Bronchial epithelial cell (primary cell): ENCODE results near the gene NPDC1. TPM values are rescaled to one million over a fixed set of nuclear protein-coding genes. Genes with fewer than 3 reads are reported as not detected.

ENCODE experiments used
- DNase-seq: peaks from one replicate; pipeline ENCODE4 v3.0.0-alpha.2; 2010; ENCODE audit warnings: low read depth
- FAIRE-seq: peaks from 2 replicates; lab custom pipeline; 2011; peaks lifted over from hg19 to GRCh38; lab: Jason Lieb, UNC
- H3K27me3 ChIP-seq: 2 replicates; pipeline ENCODE4 v1.5.1; 2011; ENCODE audit warnings: low read length; ENCODE audit not compliant: control insufficient read depth, insufficient read depth
- H3K36me3 ChIP-seq: 2 replicates; pipeline ENCODE4 v1.5.1; 2011; ENCODE audit warnings: low read length; ENCODE audit not compliant: control insufficient read depth, insufficient read depth
- H3K4me3 ChIP-seq: 2 replicates; pipeline ENCODE4 v1.5.1; 2011; ENCODE audit warnings: mild to moderate bottlenecking, low read depth, low read length, control low read depth
- CTCF ChIP-seq: IDR thresholded peaks from 2 replicates; pipeline ENCODE4 v1.5.1; 2011; ENCODE audit warnings: mild to moderate bottlenecking, moderate library complexity, low read length, control low read depth, inconsistent platforms; ENCODE audit not compliant: insufficient read depth, severe bottlenecking
- total RNA-seq: library from RNA; depleted of rRNA; stranded (reverse); fragments of >200 nt; gene quantifications from 2 replicates; pipeline ENCODE4 v1.2.1, GENCODE V29; 2014

NPDC1 gene
- total RNA-seq, 1 donor from 2014 or later, result 5.5 TPM

GRCh38 chr9:137049544-137050449 lies 3.8 kb upstream of the NPDC1 start:
- peak; percentile 72 for TF ChIP-seq CTCF
- peak; percentile 95 for FAIRE-seq
- no peaks in the 10 kb centered on the region for H3K36me3 ChIP-seq
- peaks cover 7% of the 10 kb centered on the region for H3K27me3 ChIP-seq
- no peak overlapping the region for H3K4me3 ChIP-seq
- DNase-seq, result peak; percentile 23

GRCh38 chr9:137048655-137049543 lies 2.9 kb upstream of the NPDC1 start:
- peaks cover 7% of the 10 kb centered on the region for H3K27me3 ChIP-seq
- TF ChIP-seq CTCF, result no peak
- DNase-seq, result no peak
- H3K4me3 ChIP-seq, result no peak overlapping the region
- no peak for FAIRE-seq
- H3K36me3 ChIP-seq, result no peaks in the 10 kb centered on the region

DNA sequence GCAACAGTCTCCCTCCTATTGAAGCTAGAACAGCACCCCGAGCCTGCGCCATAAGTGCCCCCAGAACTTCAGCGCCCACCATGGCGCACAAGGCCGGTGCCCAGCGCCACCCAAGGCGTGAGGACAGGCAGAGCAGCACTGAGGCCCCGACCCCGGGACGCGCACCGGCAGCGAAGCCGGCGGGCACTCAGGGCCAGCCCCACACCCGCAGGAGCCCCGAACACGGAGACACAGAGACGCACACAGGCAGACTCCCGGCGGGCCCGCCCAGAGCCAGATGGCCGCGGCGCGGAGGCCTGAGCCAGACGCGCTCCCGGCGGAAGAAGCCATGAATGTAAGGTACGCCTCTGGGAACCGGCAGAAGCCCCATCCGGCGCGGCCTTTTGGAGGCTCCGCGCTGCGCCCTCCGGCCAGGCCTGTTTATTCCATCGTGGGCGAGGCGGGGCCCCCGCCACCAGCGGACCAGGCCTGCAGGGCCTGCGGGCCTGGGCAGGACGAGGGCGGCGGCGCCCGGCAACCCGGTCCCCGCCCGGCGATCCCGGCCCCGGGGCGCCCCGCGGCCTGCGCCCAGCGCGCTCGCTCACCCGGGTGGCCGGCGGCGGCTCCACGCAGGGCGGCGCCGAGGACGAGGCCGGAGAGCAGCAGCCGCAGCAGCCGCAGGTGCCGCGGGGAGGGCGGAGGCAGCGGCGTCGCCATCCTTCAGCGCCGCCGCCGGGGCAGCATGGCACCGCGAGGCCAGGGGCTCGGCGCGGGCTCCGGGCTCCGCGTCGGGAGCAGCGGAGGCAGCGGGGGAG lies 486 bp downstream of the NPDC1 start:
- Histone ChIP-seq H3K36me3 (peaks cover 3% of the 10 kb centered on the region), H3K4me3 (peak overlapping the region; percentile 63), H3K27me3 (peaks cover 4% of the 10 kb centered on the region)
- no peak for FAIRE-seq
- no peak for DNase-seq
- TF ChIP-seq CTCF, result no peak

DNA sequence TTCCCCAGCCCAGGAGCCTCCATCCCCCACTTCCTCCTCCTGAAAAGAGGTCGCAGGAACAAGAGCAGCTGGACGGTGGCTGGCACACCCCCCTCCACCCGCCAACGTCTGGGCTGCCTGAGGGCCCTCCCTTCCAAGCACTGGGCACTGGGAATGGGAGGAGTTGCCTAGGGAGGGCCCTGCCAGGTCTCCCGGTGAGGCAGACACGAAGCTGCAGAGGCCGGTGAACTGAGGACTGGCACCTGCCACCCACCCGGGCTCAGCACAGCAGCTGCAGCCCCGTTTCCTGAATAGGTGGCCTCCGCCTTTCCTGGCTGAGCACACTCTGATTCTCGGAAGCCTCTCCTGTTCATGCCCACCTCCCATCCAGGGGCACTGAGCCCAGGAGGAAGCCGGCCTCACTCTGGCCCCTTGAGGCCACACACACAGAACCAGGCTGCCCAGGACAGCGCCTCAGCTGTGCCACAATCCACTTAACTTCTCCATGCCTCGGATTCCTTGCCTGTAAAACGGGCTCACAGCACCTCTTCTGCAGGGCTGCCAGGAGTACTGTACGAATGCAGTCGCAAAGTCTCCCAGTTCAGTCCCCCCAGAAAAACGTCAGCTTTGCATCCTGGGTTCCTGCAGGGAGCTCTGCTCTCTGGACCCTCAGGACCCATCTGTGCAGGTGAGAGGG lies 1.3 kb downstream of the NPDC1 start:
- Histone ChIP-seq H3K27me3 (peaks cover 4% of the 10 kb centered on the region), H3K4me3 (peak overlapping the region; percentile 63), H3K36me3 (peaks cover 4% of the 10 kb centered on the region)
- FAIRE-seq, result no peak
- DNase-seq, result no peak
- TF ChIP-seq CTCF, result no peak

DNA sequence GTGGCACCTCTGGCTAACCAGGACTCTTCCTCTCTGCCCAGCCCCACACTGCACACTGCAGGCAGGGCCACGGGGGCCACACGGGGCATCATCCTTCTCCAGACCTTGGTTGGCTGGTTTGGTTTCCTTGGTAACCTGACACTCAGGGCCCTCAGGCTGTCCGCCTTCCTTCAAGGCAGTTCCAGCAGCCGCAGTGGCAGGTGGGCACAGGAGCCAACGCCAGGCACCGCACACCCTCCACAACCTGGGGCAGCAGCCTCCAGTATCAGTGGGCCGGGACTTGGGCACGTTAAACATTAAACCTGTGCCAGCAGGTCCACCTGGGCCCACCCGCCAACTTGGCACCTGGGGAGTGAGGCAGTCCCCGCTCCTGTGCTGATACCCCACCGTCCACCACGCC lies 1.9 kb downstream of the NPDC1 start:
- H3K4me3 ChIP-seq, result no peak overlapping the region
- TF ChIP-seq CTCF, result no peak
- no peak for DNase-seq
- peaks cover 4% of the 10 kb centered on the region for H3K36me3 ChIP-seq
- H3K27me3 ChIP-seq, result peaks cover 4% of the 10 kb centered on the region
- FAIRE-seq, result no peak
